Measurements from ENCODE around the gene VTI1B. TPM values are rescaled to one million over a fixed set of nuclear protein-coding genes. Genes with fewer than 3 reads are reported as not detected.
"Not testable (repeated sequence)": the region's sequence is repeated elsewhere in the genome, so short reads cannot be mapped to it uniquely, and the experiment has no call there.

The VTI1B gene
- 10 to 100 TPM; 74.2 to 78.3 TPM for total RNA-seq

- peak; percentile 68 for DNase-seq
- H3K4me3 Mint-ChIP-seq, result peak within 1 kb of the TSS; percentile 80
- peaks cover 34% of the 10 kb centered on the region for H3K4me1 Mint-ChIP-seq (ENCODE audit: low read depth)
- no peaks in the 10 kb centered on the region for H3K27me3 Mint-ChIP-seq (ENCODE audit: low read depth)
- no peaks in the 10 kb centered on the region for H3K9me3 Mint-ChIP-seq
- H3K36me3 Mint-ChIP-seq (ENCODE audit: low read depth), result peaks cover 6% of the 10 kb centered on the region
- CTCF ChIA-PET, result interaction anchor here (0.9 to 2.4 kb wide), 4 partner anchors 8 to 90 kb away, joined by 3 to 14 read pairs (median 6); no protein-coding TSS in a partner anchor
- peak within 1 kb of the TSS; percentile 66 for H3K27ac Mint-ChIP-seq
- intact Hi-C loops (cut with micrococcal nuclease), result loop anchor here (1.0 to 2.0 kb wide), 4 partner anchors 21 to 316 kb away; partner anchors contain the start of genes ATP6V1D, PIGH, RDH11 and ZFYVE26
Observed at GRCh38 chr14:67674480-67675218, at the start of gene VTI1B. VTI1B (minus strand) TSS chr14:67674632; CDS start chr14:67674489, 143 bp downstream.

GRCh38 chr14:67722293-67722692 is 47.9 kb upstream of the VTI1B start:
- no peak for DNase-seq
- Mint-ChIP-seq H3K4me1 (ENCODE audit: low read depth) (peaks cover 2% of the 10 kb centered on the region), H3K9me3 (no peaks in the 10 kb centered on the region), H3K27me3 (ENCODE audit: low read depth) (peaks cover 29% of the 10 kb centered on the region), H3K4me3 (no peak overlapping the region), H3K36me3 (ENCODE audit: low read depth) (no peaks in the 10 kb centered on the region), H3K27ac (no peak overlapping the region)
- CTCF ChIA-PET, result no interaction called here
- intact Hi-C loops (cut with micrococcal nuclease), result no loop called here

GRCh38 chr14:67721875-67722274 is 47.4 kb upstream of the VTI1B start:
- H3K27me3 Mint-ChIP-seq (ENCODE audit: low read depth), result peaks cover 29% of the 10 kb centered on the region
- intact Hi-C loops (cut with micrococcal nuclease), result no loop called here
- no peaks in the 10 kb centered on the region for H3K9me3 Mint-ChIP-seq
- no peak overlapping the region for H3K4me3 Mint-ChIP-seq
- no peaks in the 10 kb centered on the region for H3K36me3 Mint-ChIP-seq (ENCODE audit: low read depth)
- H3K27ac Mint-ChIP-seq, result no peak overlapping the region
- DNase-seq, result no peak
- peaks cover 2% of the 10 kb centered on the region for H3K4me1 Mint-ChIP-seq (ENCODE audit: low read depth)
- CTCF ChIA-PET, result no interaction called here

GRCh38 chr14:67719866-67720265 is 45.4 kb upstream of the VTI1B start:
- intact Hi-C loops (cut with micrococcal nuclease), result no loop called here
- CTCF ChIA-PET, result interaction anchor here (0.6 kb wide), 1 partner anchor 128 kb away, joined by 5 read pairs; no protein-coding TSS in a partner anchor
- Mint-ChIP-seq H3K4me1 (ENCODE audit: low read depth) (peaks cover 2% of the 10 kb centered on the region), H3K27me3 (ENCODE audit: low read depth) (peaks cover 29% of the 10 kb centered on the region), H3K9me3 (no peaks in the 10 kb centered on the region), H3K27ac (no peak overlapping the region), H3K4me3 (no peak overlapping the region), H3K36me3 (ENCODE audit: low read depth) (no peaks in the 10 kb centered on the region)
- DNase-seq, result no peak

- H3K9me3 Mint-ChIP-seq; H3K36me3 Mint-ChIP-seq (ENCODE audit: low read depth); H3K4me1 Mint-ChIP-seq (ENCODE audit: low read depth); DNase-seq; H3K27ac Mint-ChIP-seq; H3K4me3 Mint-ChIP-seq; intact Hi-C loops (cut with micrococcal nuclease): not testable (repeated sequence)
- CTCF ChIA-PET, result interaction anchor here (0.6 kb wide), 1 partner anchor 128 kb away, joined by 5 read pairs; no protein-coding TSS in a partner anchor
- H3K27me3 Mint-ChIP-seq (ENCODE audit: low read depth), result peaks cover 26% of the 10 kb centered on the region
Observed at GRCh38 chr14:67719385-67719784, 45.0 kb upstream of the VTI1B start.

GRCh38 chr14:67718265-67718664 is 43.8 kb upstream of the VTI1B start:
- intact Hi-C loops (cut with micrococcal nuclease), result no loop called here
- Mint-ChIP-seq H3K4me3 (no peak overlapping the region), H3K9me3 (no peaks in the 10 kb centered on the region), H3K36me3 (ENCODE audit: low read depth) (no peaks in the 10 kb centered on the region), H3K27me3 (ENCODE audit: low read depth) (peaks cover 15% of the 10 kb centered on the region), H3K4me1 (ENCODE audit: low read depth) (peaks cover 2% of the 10 kb centered on the region), H3K27ac (no peak overlapping the region)
- CTCF ChIA-PET, result interaction anchor here (1.0 kb wide), 1 partner anchor 14 kb away, joined by 3 read pairs; no protein-coding TSS in a partner anchor
- DNase-seq, result no peak

GRCh38 chr14:67717048-67717447 is 42.6 kb upstream of the VTI1B start:
- no peak for DNase-seq
- Mint-ChIP-seq H3K4me3 (no peak overlapping the region), H3K27ac (no peak overlapping the region), H3K9me3 (no peaks in the 10 kb centered on the region), H3K36me3 (ENCODE audit: low read depth) (no peaks in the 10 kb centered on the region), H3K4me1 (ENCODE audit: low read depth) (no peaks in the 10 kb centered on the region), H3K27me3 (ENCODE audit: low read depth) (peaks cover 6% of the 10 kb centered on the region)
- CTCF ChIA-PET, result no interaction called here
- intact Hi-C loops (cut with micrococcal nuclease), result no loop called here

- peaks cover 14% of the 10 kb centered on the region for H3K9me3 Mint-ChIP-seq
- no peak overlapping the region for H3K27ac Mint-ChIP-seq
- DNase-seq, result no peak
- H3K36me3 Mint-ChIP-seq (ENCODE audit: low read depth), result peaks cover 5% of the 10 kb centered on the region
- H3K27me3 Mint-ChIP-seq (ENCODE audit: low read depth), result no peaks in the 10 kb centered on the region
- H3K4me1 Mint-ChIP-seq (ENCODE audit: low read depth), result no peaks in the 10 kb centered on the region
- CTCF ChIA-PET, result interaction anchor here (0.9 to 1.9 kb wide), 2 partner anchors 184 to 283 kb away, joined by 3 to 6 read pairs; no protein-coding TSS in a partner anchor
- intact Hi-C loops (cut with micrococcal nuclease), result no loop called here
- no peak overlapping the region for H3K4me3 Mint-ChIP-seq
Observed at GRCh38 chr14:67710209-67710608, 35.8 kb upstream of the VTI1B start.

GRCh38 chr14:67709796-67710195 is 35.4 kb upstream of the VTI1B start:
- CTCF ChIA-PET, result interaction anchor here (0.9 to 1.9 kb wide), 2 partner anchors 184 to 282 kb away, joined by 3 to 6 read pairs; no protein-coding TSS in a partner anchor

GRCh38 chr14:67709346-67709745 is 34.9 kb upstream of the VTI1B start:
- H3K4me1 Mint-ChIP-seq (ENCODE audit: low read depth); H3K27ac Mint-ChIP-seq; CTCF ChIA-PET; H3K27me3 Mint-ChIP-seq (ENCODE audit: low read depth); intact Hi-C loops (cut with micrococcal nuclease); DNase-seq; H3K4me3 Mint-ChIP-seq; H3K36me3 Mint-ChIP-seq (ENCODE audit: low read depth): not testable (repeated sequence)
- H3K9me3 Mint-ChIP-seq, result peaks cover 14% of the 10 kb centered on the region

More at GRCh38 chr14:67709796-67710195, 35.4 kb upstream of the VTI1B start:
- H3K4me3 Mint-ChIP-seq; H3K27ac Mint-ChIP-seq; DNase-seq; H3K27me3 Mint-ChIP-seq (ENCODE audit: low read depth); H3K36me3 Mint-ChIP-seq (ENCODE audit: low read depth); H3K4me1 Mint-ChIP-seq (ENCODE audit: low read depth); intact Hi-C loops (cut with micrococcal nuclease): not testable (repeated sequence)
- peaks cover 14% of the 10 kb centered on the region for H3K9me3 Mint-ChIP-seq

GRCh38 chr14:67705211-67705610 is 30.8 kb upstream of the VTI1B start:
- peaks cover 2% of the 10 kb centered on the region for H3K36me3 Mint-ChIP-seq (ENCODE audit: low read depth)
- DNase-seq, result no peak
- no peak overlapping the region for H3K27ac Mint-ChIP-seq
- H3K9me3 Mint-ChIP-seq, result peaks cover 12% of the 10 kb centered on the region
- CTCF ChIA-PET, result interaction anchor here (0.6 to 6.4 kb wide), 25 partner anchors 8 to 1346 kb away, joined by 3 to 134 read pairs (median 7); partner anchors contain the start of genes ARG2, PIGH and RDH11
- H3K4me1 Mint-ChIP-seq (ENCODE audit: low read depth), result no peaks in the 10 kb centered on the region
- intact Hi-C loops (cut with micrococcal nuclease), result no loop called here
- no peak overlapping the region for H3K4me3 Mint-ChIP-seq
- H3K27me3 Mint-ChIP-seq (ENCODE audit: low read depth), result no peaks in the 10 kb centered on the region

- Mint-ChIP-seq H3K4me1 (ENCODE audit: low read depth) (no peaks in the 10 kb centered on the region), H3K4me3 (no peak overlapping the region), H3K9me3 (peaks cover 7% of the 10 kb centered on the region), H3K27ac (no peak overlapping the region), H3K36me3 (ENCODE audit: low read depth) (no peaks in the 10 kb centered on the region), H3K27me3 (ENCODE audit: low read depth) (no peaks in the 10 kb centered on the region)
- intact Hi-C loops (cut with micrococcal nuclease), result loop anchor here (1.0 kb wide), 5 partner anchors 37 to 277 kb away; partner anchors contain the start of gene ARG2
- CTCF ChIA-PET, result interaction anchor here (0.6 to 6.4 kb wide), 52 partner anchors 9 to 1345 kb away, joined by 3 to 134 read pairs (median 5); partner anchors contain the start of genes ARG2, PIGH and RDH11
- peak; percentile 59 for DNase-seq
Observed at GRCh38 chr14:67704484-67705089, 30.2 kb upstream of the VTI1B start.
